Activated CD8-positive, alpha-beta T cell treated with anti-CD3 and anti-CD28 coated beads for 36 hours (primary cell): ENCODE measurements around the gene TSKU. TPM values are rescaled to one million over a fixed set of nuclear protein-coding genes. Genes with fewer than 3 reads are reported as not detected.

ENCODE experiments used
- ATAC-seq: fragments of 200-7000 bp; cut with Tn5 transposase; one replicate; pipeline ENCODE4 v1.10.0; 2021; ENCODE audit warnings: mild to moderate bottlenecking, moderate library complexity
- CTCF ChIA-PET: fragments of 350-600 bp; sonication (Branson Sonifier 250); formaldehyde crosslinking; loops from one replicate; lab custom pipeline; 2021; ENCODE audit warnings: antibody characterized with exemption; lab: Charles Lee
- POLR2A ChIA-PET: fragments of 350-600 bp; sonication (Branson Sonifier 250); formaldehyde crosslinking; loops from one replicate; lab custom pipeline; 2021; ENCODE audit warnings: antibody characterized with exemption; lab: Charles Lee
- DNase-seq: peaks from one replicate; pipeline ENCODE4 v3.0.0-alpha.2; 2020
- H3K27ac Mint-ChIP-seq: one replicate; pipeline ENCODE4 v1.8.0; 2021; ENCODE audit warnings: mild to moderate bottlenecking, mixed read lengths
- H3K27me3 Mint-ChIP-seq: one replicate; pipeline ENCODE4 v1.8.0; 2021; ENCODE audit warnings: mixed read lengths
- H3K36me3 Mint-ChIP-seq: one replicate; pipeline ENCODE4 v1.8.0; 2021; ENCODE audit warnings: low read depth, mixed read lengths
- H3K4me1 Mint-ChIP-seq: one replicate; pipeline ENCODE4 v1.8.0; 2021; ENCODE audit warnings: low read depth, mixed read lengths
- H3K4me3 Mint-ChIP-seq: one replicate; pipeline ENCODE4 v1.8.0; 2021; ENCODE audit warnings: mild to moderate bottlenecking, moderate library complexity, mixed read lengths
- H3K9me3 Mint-ChIP-seq: one replicate; pipeline ENCODE4 v1.8.0; 2021; ENCODE audit warnings: mixed read lengths
- intact Hi-C: fragments of 100-400 bp; cut with micrococcal nuclease; formaldehyde crosslinking; loops from one replicate; pipeline ENCODE4 v1.10.0; 2022
- total RNA-seq, 2 experiments: library from RNA; stranded (reverse); gene quantifications; one replicate each; pipeline ENCODE4 v1.2.3, GENCODE V29; 2021
- TF ChIP-seq, protein P1 (sequence below): fragments of 200-600 bp; IDR thresholded peaks from one replicate; pipeline ENCODE4 v1.8.0; 2022; ENCODE audit warnings: antibody characterized with exemption, mild to moderate bottlenecking

TSKU gene
- total RNA-seq, 2 experiments from 2014 or later, result 6.5 to 8.4 TPM

DNA sequence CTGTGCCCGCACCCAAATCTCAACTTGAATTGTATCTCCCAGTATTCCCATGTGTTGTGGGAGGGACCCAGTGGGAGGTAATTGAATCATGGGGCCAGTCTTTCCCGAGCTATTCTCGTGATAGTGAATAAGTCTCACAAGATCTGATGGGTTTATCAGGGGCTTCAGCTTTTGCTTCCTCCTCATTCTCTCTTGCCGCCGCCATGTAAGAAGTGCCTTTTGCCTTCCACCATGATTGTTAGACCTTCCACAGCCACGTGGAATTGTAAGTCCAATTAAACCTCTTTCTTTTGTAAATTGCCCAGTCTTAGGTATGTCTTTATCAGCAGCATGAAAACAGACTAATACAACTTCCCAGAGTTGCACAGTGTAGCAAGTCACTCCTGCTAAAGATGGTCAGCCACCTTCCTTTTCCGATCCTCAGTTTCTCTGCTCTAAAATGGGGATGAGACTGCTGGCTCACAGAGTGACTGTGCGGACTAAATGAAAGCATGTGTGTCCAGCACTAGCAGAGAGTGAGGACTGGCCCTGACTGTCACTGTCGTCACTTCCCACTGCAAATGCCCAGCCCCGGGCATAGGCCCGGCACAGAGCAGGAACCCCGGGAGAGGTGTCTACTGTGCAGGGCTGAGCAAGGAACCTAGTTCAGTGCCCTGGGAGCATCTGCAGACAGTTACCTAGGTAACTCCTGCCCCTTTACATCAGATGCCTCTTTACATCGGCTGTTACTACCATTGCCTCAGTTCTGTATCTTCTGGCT is 9.5 kb downstream of the TSKU start:
- TF ChIP-seq, protein P1, sequence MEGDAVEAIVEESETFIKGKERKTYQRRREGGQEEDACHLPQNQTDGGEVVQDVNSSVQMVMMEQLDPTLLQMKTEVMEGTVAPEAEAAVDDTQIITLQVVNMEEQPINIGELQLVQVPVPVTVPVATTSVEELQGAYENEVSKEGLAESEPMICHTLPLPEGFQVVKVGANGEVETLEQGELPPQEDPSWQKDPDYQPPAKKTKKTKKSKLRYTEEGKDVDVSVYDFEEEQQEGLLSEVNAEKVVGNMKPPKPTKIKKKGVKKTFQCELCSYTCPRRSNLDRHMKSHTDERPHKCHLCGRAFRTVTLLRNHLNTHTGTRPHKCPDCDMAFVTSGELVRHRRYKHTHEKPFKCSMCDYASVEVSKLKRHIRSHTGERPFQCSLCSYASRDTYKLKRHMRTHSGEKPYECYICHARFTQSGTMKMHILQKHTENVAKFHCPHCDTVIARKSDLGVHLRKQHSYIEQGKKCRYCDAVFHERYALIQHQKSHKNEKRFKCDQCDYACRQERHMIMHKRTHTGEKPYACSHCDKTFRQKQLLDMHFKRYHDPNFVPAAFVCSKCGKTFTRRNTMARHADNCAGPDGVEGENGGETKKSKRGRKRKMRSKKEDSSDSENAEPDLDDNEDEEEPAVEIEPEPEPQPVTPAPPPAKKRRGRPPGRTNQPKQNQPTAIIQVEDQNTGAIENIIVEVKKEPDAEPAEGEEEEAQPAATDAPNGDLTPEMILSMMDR, result no peak
- intact Hi-C loops, result no loop called here
- no peak overlapping the region for H3K4me3 Mint-ChIP-seq
- CTCF ChIA-PET, result interaction anchor here (1.4 kb wide), 1 partner anchor 59 kb away, joined by 5 read pairs; no protein-coding TSS in a partner anchor
- no peaks in the 10 kb centered on the region for H3K27me3 Mint-ChIP-seq
- no peaks in the 10 kb centered on the region for H3K36me3 Mint-ChIP-seq
- H3K27ac Mint-ChIP-seq, result no peak overlapping the region
- H3K4me1 Mint-ChIP-seq, result peaks cover 7% of the 10 kb centered on the region
- no peaks in the 10 kb centered on the region for H3K9me3 Mint-ChIP-seq
- ATAC-seq, result no peak
- DNase-seq, result no peak
- POLR2A ChIA-PET, result no interaction called here

DNA sequence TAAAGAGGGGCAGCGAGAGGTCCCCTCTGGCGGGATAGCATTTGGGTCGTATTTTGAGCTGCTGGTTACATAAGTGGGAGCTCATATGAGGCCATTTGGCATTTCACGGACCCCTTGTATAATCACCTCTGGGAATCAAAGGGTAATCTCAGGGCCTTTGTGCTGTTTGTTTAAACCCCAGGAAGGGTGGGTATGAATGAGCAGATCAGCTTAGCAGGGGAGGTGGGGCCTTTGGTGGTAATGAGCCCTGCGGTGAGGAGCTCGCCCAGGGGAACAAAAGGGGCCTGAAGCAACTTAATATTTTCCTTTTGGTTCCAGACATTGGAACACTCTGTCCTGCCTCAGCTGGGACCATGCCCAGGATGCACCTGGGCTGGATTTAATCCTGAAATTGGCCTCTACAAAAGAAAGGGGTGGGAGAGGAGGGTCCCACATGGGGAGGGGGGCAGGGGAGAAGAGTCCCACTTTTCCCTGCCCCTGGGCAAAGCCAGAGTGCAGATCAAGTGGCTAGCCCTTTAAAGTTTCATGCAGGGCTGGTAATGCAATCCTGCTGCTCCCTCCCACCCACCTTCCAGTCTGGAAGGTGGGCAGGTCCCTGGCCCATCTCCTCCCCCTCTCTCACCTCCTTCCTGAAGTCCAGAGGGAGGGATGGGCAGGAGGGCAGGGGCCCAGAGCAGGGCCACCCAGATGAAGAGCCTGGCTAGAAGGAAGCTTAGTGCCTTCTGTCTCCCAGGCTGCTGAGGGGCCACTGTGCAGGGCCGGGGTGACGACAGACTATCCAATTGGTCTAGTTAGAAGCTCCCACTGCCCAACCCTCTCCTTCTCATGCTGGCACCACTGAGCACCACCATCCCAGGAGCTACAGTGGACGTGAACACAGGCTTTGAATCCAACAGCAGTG is 10.5 kb downstream of the TSKU start:
- ATAC-seq (no peak), DNase-seq (no peak)
- no peak overlapping the region for H3K4me3 Mint-ChIP-seq
- intact Hi-C loops, result no loop called here
- no peaks in the 10 kb centered on the region for H3K9me3 Mint-ChIP-seq
- ChIA-PET POLR2A (no interaction called here), CTCF (no interaction called here)
- H3K4me1 Mint-ChIP-seq, result peaks cover 11% of the 10 kb centered on the region
- no peaks in the 10 kb centered on the region for H3K36me3 Mint-ChIP-seq
- TF ChIP-seq, protein P1, result no peak
- H3K27me3 Mint-ChIP-seq, result no peaks in the 10 kb centered on the region
- no peak overlapping the region for H3K27ac Mint-ChIP-seq

DNA sequence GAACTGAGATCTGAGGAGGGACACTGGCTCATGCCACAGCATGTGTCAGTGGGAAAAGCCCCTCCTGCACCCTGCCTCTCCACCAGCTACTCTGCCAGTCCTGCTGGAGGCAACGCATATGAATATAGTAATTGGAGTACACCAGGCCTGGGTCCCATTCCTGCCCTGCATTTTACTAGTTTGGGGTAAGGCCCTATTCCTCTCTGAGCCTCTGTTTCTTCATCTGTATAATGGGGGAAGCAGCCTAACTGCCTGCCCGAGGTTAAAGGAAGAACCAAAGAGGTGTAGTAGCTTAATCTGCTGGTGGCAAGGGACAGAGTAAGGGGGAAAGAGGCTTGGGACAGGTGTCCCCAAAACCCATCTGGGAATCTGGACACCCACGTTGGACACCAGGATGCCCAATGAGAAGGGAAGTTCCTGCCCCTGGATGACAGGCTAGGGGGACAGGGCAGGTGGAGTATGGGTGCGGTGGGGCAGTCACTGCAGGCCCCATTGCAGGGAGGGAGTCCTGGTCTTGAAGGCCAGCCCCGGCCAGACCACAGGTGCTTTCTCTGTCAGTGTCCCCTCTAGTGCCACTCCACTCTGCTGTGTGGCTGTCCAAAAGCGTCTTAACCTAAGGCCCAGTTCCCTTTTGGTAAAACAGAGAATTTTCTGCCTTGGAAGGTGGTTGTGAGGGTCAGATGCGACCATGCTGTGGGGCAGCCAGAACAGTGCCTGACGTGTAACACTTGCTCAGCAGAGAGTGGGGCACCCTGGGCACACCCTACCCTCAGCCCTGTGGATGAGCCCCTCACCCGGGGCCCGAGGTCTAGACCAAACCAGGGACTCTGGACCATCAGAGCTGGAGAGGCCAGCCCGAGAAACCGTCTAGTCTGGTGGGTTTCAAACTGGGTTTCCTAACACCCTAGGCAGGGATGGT is 11.5 kb downstream of the TSKU start:
- Mint-ChIP-seq H3K4me1 (peaks cover 18% of the 10 kb centered on the region), H3K4me3 (no peak overlapping the region), H3K36me3 (no peaks in the 10 kb centered on the region), H3K27ac (no peak overlapping the region), H3K9me3 (no peaks in the 10 kb centered on the region), H3K27me3 (no peaks in the 10 kb centered on the region)
- TF ChIP-seq, protein P1, result no peak
- ATAC-seq, result no peak
- ChIA-PET POLR2A (no interaction called here), CTCF (no interaction called here)
- DNase-seq, result no peak
- intact Hi-C loops, result no loop called here

DNA sequence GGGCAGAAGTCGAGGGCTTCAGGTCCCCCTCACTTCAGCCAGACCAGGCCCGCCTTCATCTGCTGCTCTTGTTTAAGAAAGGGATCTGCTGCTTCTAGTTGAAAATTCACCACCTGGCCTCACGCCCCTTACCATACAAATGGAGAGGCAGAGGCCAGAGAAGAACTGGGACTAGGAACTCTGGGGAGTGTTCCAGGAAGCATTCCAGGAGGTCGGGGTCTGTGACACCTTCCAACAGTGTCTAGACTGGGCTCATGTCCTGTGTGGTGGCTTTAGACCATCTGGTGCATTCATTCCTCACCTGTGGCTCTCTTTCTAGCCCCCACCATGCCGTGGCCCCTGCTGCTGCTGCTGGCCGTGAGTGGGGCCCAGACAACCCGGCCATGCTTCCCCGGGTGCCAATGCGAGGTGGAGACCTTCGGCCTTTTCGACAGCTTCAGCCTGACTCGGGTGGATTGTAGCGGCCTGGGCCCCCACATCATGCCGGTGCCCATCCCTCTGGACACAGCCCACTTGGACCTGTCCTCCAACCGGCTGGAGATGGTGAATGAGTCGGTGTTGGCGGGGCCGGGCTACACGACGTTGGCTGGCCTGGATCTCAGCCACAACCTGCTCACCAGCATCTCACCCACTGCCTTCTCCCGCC is 12.3 kb downstream of the TSKU start:
- no peak for ATAC-seq
- H3K36me3 Mint-ChIP-seq, result no peaks in the 10 kb centered on the region
- peaks cover 18% of the 10 kb centered on the region for H3K4me1 Mint-ChIP-seq
- H3K4me3 Mint-ChIP-seq, result no peak overlapping the region
- POLR2A ChIA-PET, result no interaction called here
- H3K27me3 Mint-ChIP-seq, result no peaks in the 10 kb centered on the region
- no peaks in the 10 kb centered on the region for H3K9me3 Mint-ChIP-seq
- TF ChIP-seq, protein P1, result no peak
- DNase-seq, result no peak
- intact Hi-C loops, result no loop called here
- H3K27ac Mint-ChIP-seq, result no peak overlapping the region
- CTCF ChIA-PET, result interaction anchor here (1.2 to 1.3 kb wide), 2 partner anchors 73 to 125 kb away, joined by 3 read pairs; no protein-coding TSS in a partner anchor
